GM12878 (cell line): Measurements from ENCODE around the gene PKD1. TPM values are rescaled to one million over a fixed set of nuclear protein-coding genes. Genes with fewer than 3 reads are reported as not detected.

ENCODE experiments used
- ATAC-seq: fragments of 200-7000 bp; cut with Tn5 transposase; 3 replicates; pipeline ENCODE4 v1.9.1; 2020; ENCODE audit warnings: mild to moderate bottlenecking, moderate library complexity
- BruUV-seq: library from RNA; stranded (reverse); fragments of 400-500 nt; replicated peaks from 2 replicates; lab custom pipeline; 2021; lab: Mats Ljungman, UMichigan
- CTCF ChIA-PET: fragments of 300-600 bp; sonication (Branson Sonifier 250); formaldehyde crosslinking; extraction: SDS; loops from one replicate; lab custom pipeline; 2021; ENCODE audit warnings: inconsistent platforms; lab: Yijun Ruan, JAX
- POLR2A ChIA-PET: fragments of 350-600 bp; formaldehyde crosslinking; extraction: SDS; loops from one replicate; lab custom pipeline; 2021; ENCODE audit warnings: inconsistent platforms; lab: Charles Lee
- RAD21 ChIA-PET: fragments of 300-600 bp; sonication (Branson Sonifier 250); formaldehyde crosslinking; loops from one replicate; lab custom pipeline; 2023; ENCODE audit warnings: antibody characterized with exemption; ENCODE audit not compliant: unreplicated experiment; lab: Charles Lee
- SMC1A ChIA-PET: fragments of 300-600 bp; sonication (Branson Sonifier 250); formaldehyde crosslinking; loops from one replicate; lab custom pipeline; 2023; ENCODE audit not compliant: unreplicated experiment, uncharacterized antibody; lab: Charles Lee
- DNase-seq: peaks from one replicate; pipeline ENCODE4 v3.0.0-alpha.2; 2011; ENCODE audit warnings: low read depth, low spot score
- FAIRE-seq: peaks from 3 replicates; lab custom pipeline; 2011; peaks lifted over from hg19 to GRCh38; lab: Jason Lieb, UNC
- H2AFZ ChIP-seq: 2 replicates; pipeline ENCODE4 v1.6.0; 2011; ENCODE audit warnings: low read depth, low read length, control low read depth; ENCODE audit not compliant: control insufficient read depth
- H3K27ac ChIP-seq: 2 replicates; pipeline ENCODE4 v1.5.1; 2011; ENCODE audit warnings: control low read depth; ENCODE audit not compliant: control insufficient read depth, insufficient read depth
- H3K27me3 ChIP-seq, 2 experiments: replicated peaks in 1 of 2; 2 replicates each; pipeline versions ENCODE4 v1.6.0 to v1.6.1; 2011; ENCODE audit warnings: low read length in 1 of 2; ENCODE audit not compliant: control insufficient read depth in 2 of 2, insufficient read depth in 2 of 2
- H3K36me3 ChIP-seq, 2 experiments: 2 replicates each; pipeline ENCODE4 v1.5.1; 2011; ENCODE audit warnings: low read length in 1 of 2; ENCODE audit not compliant: control insufficient read depth in 2 of 2, insufficient read depth in 2 of 2
- H3K4me1 ChIP-seq: 2 replicates; pipeline ENCODE4 v1.6.1; 2011; ENCODE audit warnings: mild to moderate bottlenecking, low read length, moderate library complexity, mixed read lengths; ENCODE audit not compliant: control insufficient read depth, insufficient read depth
- H3K4me2 ChIP-seq: 2 replicates; pipeline ENCODE4 v1.6.0; 2011; ENCODE audit warnings: control low read depth; ENCODE audit not compliant: control insufficient read depth, insufficient read depth
- H3K4me3 ChIP-seq: fragments of 200-600 bp; sonication (generic); 2 replicates; pipeline ENCODE4 v1.5.1; 2016
- H3K79me2 ChIP-seq: 2 replicates; pipeline ENCODE4 v1.6.0; 2011; ENCODE audit warnings: low read length; ENCODE audit not compliant: control insufficient read depth, insufficient read depth
- H3K9ac ChIP-seq: 2 replicates; pipeline ENCODE4 v1.8.0; 2011; ENCODE audit warnings: low read length, control low read depth, mixed read lengths; ENCODE audit not compliant: control insufficient read depth, insufficient read depth
- H3K9me3 ChIP-seq: replicated peaks from 3 replicates; pipeline ENCODE4 v1.5.1; 2011; ENCODE audit warnings: mild to moderate bottlenecking, low read length; ENCODE audit not compliant: control insufficient read depth, insufficient read depth
- H4K20me1 ChIP-seq: 2 replicates; pipeline ENCODE4 v1.6.0; 2011; ENCODE audit not compliant: control insufficient read depth, insufficient read depth
- ASH2L ChIP-seq: fragments of 300-600, 200-600 bp; sonication (generic); IDR thresholded peaks from 2 replicates; pipeline ENCODE4 v1.6.1; 2017; ENCODE audit warnings: low read depth, mild to moderate bottlenecking, borderline replicate concordance
- CTCF ChIP-seq, 3 experiments: IDR thresholded peaks in 2 of 3; conservative IDR thresholded peaks in 1 of 3; 2 replicates each; pipeline ENCODE4 v1.5.1; 2011; ENCODE audit warnings: low read depth in 3 of 3, low read length in 3 of 3, mild to moderate bottlenecking in 3 of 3, control low read depth in 2 of 3, moderate library complexity in 2 of 3, inconsistent platforms in 1 of 3, mixed read lengths in 1 of 3; ENCODE audit not compliant: control insufficient read depth in 2 of 3, insufficient read depth in 1 of 3; ENCODE audit errors: extremely low read depth in 1 of 3
- PML ChIP-seq: IDR thresholded peaks from 2 replicates; pipeline ENCODE4 v1.6.1; 2012; ENCODE audit warnings: low read length, inconsistent platforms
- POLR2AphosphoS2 ChIP-seq: IDR thresholded peaks from 2 replicates; pipeline ENCODE4 v1.6.1; 2011; ENCODE audit warnings: low read depth, mild to moderate bottlenecking, low read length, improper control_type of control experiment, moderate library complexity
- ZBTB11 ChIP-seq: fragments of 450-650 bp; formaldehyde crosslinking; IDR thresholded peaks from 2 replicates; pipeline ENCODE4 v1.5.0; 2022; ENCODE audit warnings: mild to moderate bottlenecking, missing genetic modification characterization
- ZBTB4 ChIP-seq: fragments of 450-650 bp; formaldehyde crosslinking; IDR thresholded peaks from 2 replicates; pipeline ENCODE4 v1.4.0; 2022; ENCODE audit warnings: mild to moderate bottlenecking, moderate library complexity
- ZNF687 ChIP-seq: fragments of 450-650 bp; IDR thresholded peaks from 2 replicates; pipeline ENCODE4 v1.6.1; 2017; ENCODE audit warnings: mild to moderate bottlenecking, moderate library complexity
- WGBS: methylation state at CpG from one replicate; pipeline ENCODE4 v1.1.6; 2016; ENCODE audit warnings: low lambda C conversion rate; ENCODE audit not compliant: insufficient replicate concordance, insufficient coverage; ENCODE audit errors: missing lambda C conversion rate; 5-methylcytosine and 5-hydroxymethylcytosine counted together
- in situ Hi-C: fragments of 300-500 bp; cut with MboI; formaldehyde crosslinking; loops from 9 replicates; pipeline ENCODE4 v1.14.3; 2018; ENCODE audit warnings: mixed read lengths
- intact Hi-C: fragments of 100-400 bp; cut with micrococcal nuclease; formaldehyde crosslinking; loops from one replicate; pipeline ENCODE4 v1.14.2; 2022; ENCODE audit not compliant: unreplicated experiment
- polyA plus RNA-seq, 11 experiments: library from polyadenylated mRNA; depleted of rRNA in 4 of 11; unstranded in 6 of 11; stranded (reverse) in 5 of 11; fragments of >200 nt; fragmentation: Nextera tagmentation in 4 of 11; fragmentation: Illumina TruSeq in 1 of 11; extraction: Ambion mirVana in 4 of 11; extraction: Trizol in 1 of 11; gene quantifications; 1 replicate in 1 of 11; 2 replicates in 10 of 11; pipeline versions ENCODE4 v1.2.1 to v1.2.3, GENCODE V29; 2011 to 2016; ENCODE audit warnings: inconsistent platforms in 2 of 11, missing spikeins in 2 of 11, low read depth in 1 of 11
- total RNA-seq, 4 experiments: library from RNA; depleted of rRNA in 3 of 4; stranded (reverse); fragments of >200 nt in 3 of 4; fragmentation: Illumina TruSeq in 1 of 4; extraction: Trizol in 1 of 4; gene quantifications; 2 replicates each; pipeline versions ENCODE4 v1.2.1 to v1.2.3, GENCODE V29; 2013 to 2021
- TF ChIP-seq, protein P1 (sequence below): fragments of 450-650 bp; IDR thresholded peaks from 2 replicates; pipeline ENCODE4 v1.6.1; 2017; ENCODE audit warnings: low read depth, mild to moderate bottlenecking, moderate library complexity

The PKD1 gene
- total and polyA plus RNA-seq, 10 of the 15 experiments (the other 5 are each of a cell fraction or from before 2014, with no cell fraction given) = 0.11 to 62.0 (median 6.1) TPM

DNA sequence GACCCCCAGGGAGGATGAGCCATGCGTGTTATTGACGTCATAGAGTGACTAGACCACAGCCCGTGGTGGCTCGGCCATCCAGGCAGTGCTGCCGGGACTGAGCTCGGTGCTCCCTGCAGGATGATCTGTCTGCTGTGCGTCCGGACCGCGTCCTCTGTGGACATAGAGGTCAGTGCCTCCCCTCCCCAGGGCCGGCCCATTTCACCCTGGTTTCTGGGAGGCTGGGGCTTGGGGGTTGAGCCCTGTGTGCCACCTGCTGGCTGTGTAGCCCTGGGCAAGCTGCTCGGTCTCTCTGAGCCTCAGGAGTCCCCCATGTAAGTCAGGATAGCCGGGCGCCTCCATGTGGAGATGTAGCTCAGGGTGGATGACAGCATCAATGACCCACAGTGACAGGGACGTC lies 79.6 kb downstream of the PKD1 start:
- no peak overlapping the region for H3K4me2 ChIP-seq
- no peak overlapping the region for H3K4me3 ChIP-seq
- no peak overlapping the region for H3K9ac ChIP-seq
- peaks cover 2 to 11% of the 10 kb centered on the region in 2 experiments; a peak in 2 of 4 replicates for H3K36me3 ChIP-seq
- no peaks in the 10 kb centered on the region for H3K9me3 ChIP-seq
- POLR2A ChIA-PET = no interaction called here
- RAD21 ChIA-PET = no interaction called here
- BruUV-seq = no TSS peak
- CTCF ChIA-PET = interaction anchor here (1.0 to 1.7 kb wide), 3 partner anchors 24 to 170 kb away, joined by 3 to 6 read pairs (median 3); no protein-coding TSS in a partner anchor
- DNase-seq (no peak), FAIRE-seq (no peak), ATAC-seq (0 out of 3 replicates have a peak, but pooled peaks have one; percentile 19)
- TF ChIP-seq ZNF687 = no peak
- TF ChIP-seq, protein P1, sequence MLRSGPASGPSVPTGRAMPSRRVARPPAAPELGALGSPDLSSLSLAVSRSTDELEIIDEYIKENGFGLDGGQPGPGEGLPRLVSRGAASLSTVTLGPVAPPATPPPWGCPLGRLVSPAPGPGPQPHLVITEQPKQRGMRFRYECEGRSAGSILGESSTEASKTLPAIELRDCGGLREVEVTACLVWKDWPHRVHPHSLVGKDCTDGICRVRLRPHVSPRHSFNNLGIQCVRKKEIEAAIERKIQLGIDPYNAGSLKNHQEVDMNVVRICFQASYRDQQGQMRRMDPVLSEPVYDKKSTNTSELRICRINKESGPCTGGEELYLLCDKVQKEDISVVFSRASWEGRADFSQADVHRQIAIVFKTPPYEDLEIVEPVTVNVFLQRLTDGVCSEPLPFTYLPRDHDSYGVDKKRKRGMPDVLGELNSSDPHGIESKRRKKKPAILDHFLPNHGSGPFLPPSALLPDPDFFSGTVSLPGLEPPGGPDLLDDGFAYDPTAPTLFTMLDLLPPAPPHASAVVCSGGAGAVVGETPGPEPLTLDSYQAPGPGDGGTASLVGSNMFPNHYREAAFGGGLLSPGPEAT = no peak
- no peak for TF ChIP-seq ZBTB4
- no peak for TF ChIP-seq POLR2AphosphoS2
- TF ChIP-seq PML = no peak
- TF ChIP-seq CTCF (IDR thresholded peaks at IDR 0.05 in 2 of 3, conservative IDR thresholded peaks at IDR 0.05 in 1 of 3; ENCODE audit: control insufficient read depth in 2 of 3, extremely low read depth in 1 of 3, insufficient read depth in 1 of 3, low read depth in 3 of 3, low read length in 3 of 3) = peak in 2 of 3 experiments; percentile 12; a peak in 1 of 6 replicates
- TF ChIP-seq ZBTB11 = no peak
- no peak for TF ChIP-seq ASH2L
- H3K27me3 ChIP-seq = no peaks in the 10 kb centered on the region
- no peaks in the 10 kb centered on the region for H3K79me2 ChIP-seq
- no peaks in the 10 kb centered on the region for H3K4me1 ChIP-seq
- no peak overlapping the region for H3K27ac ChIP-seq
- no peak overlapping the region for H2AFZ ChIP-seq
- no peaks in the 10 kb centered on the region for H4K20me1 ChIP-seq
- intact Hi-C loops (no loop called here), in situ Hi-C loops (no loop called here)
- 50% methylated on average over 15 of the region's 15 CpGs for WGBS
- SMC1A ChIA-PET = no interaction called here
